Liver (tissue), 3 donors: ENCODE data around the gene IKZF4.
A peak's percentile ranks its signal among the peaks of the same experiment; 100 is the strongest.
"Not testable (repeated sequence)": the region's sequence is repeated elsewhere in the genome, so short reads cannot be mapped to it uniquely, and the experiment has no call there.

Source experiments
- JUND ChIP-seq, 2 donors: IDR thresholded peaks; 2 replicates each; pipeline ENCODE4 v1.6.1; 2016; ENCODE audit warnings: antibody characterized with exemption in 2 of 2
- RAD21 ChIP-seq, 2 donors: IDR thresholded peaks; 2 replicates each; pipeline ENCODE4 v1.6.1; 2016; ENCODE audit warnings: antibody characterized with exemption in 2 of 2, mild to moderate bottlenecking in 2 of 2
- TAF1 ChIP-seq: conservative IDR thresholded peaks from 2 replicates; pipeline ENCODE4 v1.6.1; 2016; ENCODE audit warnings: antibody characterized with exemption, mild to moderate bottlenecking
- TF ChIP-seq, protein P1 (sequence below): fragments of 150-350 bp; IDR thresholded peaks from 2 replicates; pipeline ENCODE4 v1.5.1; 2017; ENCODE audit warnings: improper control_type of control experiment, low read depth, low read length; ENCODE audit not compliant: missing input control
- TF ChIP-seq, protein P2 (sequence below): IDR thresholded peaks from 2 replicates; pipeline ENCODE4 v1.6.1; 2016; ENCODE audit warnings: antibody characterized with exemption, mild to moderate bottlenecking
- TF ChIP-seq, protein P3 (sequence below): IDR thresholded peaks from 2 replicates; pipeline ENCODE4 v1.6.1; 2016; ENCODE audit warnings: antibody characterized with exemption
- donor health status: healthy.
- donor health status: healthy.

DNA sequence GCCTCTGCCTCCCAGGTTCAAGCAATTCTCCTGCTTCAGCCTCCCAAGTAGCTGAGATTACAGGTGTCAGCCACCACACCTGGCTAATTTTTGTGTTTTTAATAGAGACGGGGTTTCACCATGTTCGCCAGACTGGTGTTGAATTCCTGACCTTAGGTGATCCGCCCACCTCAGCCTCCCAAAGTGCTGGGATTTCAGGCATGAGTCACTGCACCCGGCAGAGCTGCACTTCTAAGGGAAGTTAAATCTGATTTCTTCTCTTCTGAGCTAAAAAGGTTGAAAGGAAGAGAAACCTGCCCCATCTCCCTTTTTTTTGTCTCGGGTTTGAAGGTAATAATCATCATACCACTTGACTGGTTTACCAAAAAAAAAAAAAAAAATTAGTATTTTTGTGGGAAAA lies 39.0 kb upstream of the IKZF4 start:
- peak in 1 of 2 donors; percentile 20 for TF ChIP-seq JUND (IDR thresholded peaks at IDR 0.05)
- TF ChIP-seq, protein P1, sequence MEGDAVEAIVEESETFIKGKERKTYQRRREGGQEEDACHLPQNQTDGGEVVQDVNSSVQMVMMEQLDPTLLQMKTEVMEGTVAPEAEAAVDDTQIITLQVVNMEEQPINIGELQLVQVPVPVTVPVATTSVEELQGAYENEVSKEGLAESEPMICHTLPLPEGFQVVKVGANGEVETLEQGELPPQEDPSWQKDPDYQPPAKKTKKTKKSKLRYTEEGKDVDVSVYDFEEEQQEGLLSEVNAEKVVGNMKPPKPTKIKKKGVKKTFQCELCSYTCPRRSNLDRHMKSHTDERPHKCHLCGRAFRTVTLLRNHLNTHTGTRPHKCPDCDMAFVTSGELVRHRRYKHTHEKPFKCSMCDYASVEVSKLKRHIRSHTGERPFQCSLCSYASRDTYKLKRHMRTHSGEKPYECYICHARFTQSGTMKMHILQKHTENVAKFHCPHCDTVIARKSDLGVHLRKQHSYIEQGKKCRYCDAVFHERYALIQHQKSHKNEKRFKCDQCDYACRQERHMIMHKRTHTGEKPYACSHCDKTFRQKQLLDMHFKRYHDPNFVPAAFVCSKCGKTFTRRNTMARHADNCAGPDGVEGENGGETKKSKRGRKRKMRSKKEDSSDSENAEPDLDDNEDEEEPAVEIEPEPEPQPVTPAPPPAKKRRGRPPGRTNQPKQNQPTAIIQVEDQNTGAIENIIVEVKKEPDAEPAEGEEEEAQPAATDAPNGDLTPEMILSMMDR = not testable (repeated sequence)
- TF ChIP-seq RAD21 (IDR thresholded peaks at IDR 0.05); TAF1: not testable (repeated sequence)
- TF ChIP-seq, protein P2, sequence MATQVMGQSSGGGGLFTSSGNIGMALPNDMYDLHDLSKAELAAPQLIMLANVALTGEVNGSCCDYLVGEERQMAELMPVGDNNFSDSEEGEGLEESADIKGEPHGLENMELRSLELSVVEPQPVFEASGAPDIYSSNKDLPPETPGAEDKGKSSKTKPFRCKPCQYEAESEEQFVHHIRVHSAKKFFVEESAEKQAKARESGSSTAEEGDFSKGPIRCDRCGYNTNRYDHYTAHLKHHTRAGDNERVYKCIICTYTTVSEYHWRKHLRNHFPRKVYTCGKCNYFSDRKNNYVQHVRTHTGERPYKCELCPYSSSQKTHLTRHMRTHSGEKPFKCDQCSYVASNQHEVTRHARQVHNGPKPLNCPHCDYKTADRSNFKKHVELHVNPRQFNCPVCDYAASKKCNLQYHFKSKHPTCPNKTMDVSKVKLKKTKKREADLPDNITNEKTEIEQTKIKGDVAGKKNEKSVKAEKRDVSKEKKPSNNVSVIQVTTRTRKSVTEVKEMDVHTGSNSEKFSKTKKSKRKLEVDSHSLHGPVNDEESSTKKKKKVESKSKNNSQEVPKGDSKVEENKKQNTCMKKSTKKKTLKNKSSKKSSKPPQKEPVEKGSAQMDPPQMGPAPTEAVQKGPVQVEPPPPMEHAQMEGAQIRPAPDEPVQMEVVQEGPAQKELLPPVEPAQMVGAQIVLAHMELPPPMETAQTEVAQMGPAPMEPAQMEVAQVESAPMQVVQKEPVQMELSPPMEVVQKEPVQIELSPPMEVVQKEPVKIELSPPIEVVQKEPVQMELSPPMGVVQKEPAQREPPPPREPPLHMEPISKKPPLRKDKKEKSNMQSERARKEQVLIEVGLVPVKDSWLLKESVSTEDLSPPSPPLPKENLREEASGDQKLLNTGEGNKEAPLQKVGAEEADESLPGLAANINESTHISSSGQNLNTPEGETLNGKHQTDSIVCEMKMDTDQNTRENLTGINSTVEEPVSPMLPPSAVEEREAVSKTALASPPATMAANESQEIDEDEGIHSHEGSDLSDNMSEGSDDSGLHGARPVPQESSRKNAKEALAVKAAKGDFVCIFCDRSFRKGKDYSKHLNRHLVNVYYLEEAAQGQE = not testable (repeated sequence)
- TF ChIP-seq, protein P3, sequence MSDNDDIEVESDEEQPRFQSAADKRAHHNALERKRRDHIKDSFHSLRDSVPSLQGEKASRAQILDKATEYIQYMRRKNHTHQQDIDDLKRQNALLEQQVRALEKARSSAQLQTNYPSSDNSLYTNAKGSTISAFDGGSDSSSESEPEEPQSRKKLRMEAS = not testable (repeated sequence)
